ENCODE results near the gene PPP5C.
"Not testable (repeated sequence)": the region's sequence is repeated elsewhere in the genome, so short reads cannot be mapped to it uniquely, and the experiment has no call there.

Gene PPP5C

GRCh38 chr19:46372901-46373490, 26.1 kb downstream of the PPP5C start:
- H3K27me3 ChIP-seq (ENCODE audit: control insufficient read depth, insufficient read depth, low read length), result no peaks in the 10 kb centered on the region
- H3K4me1 ChIP-seq (ENCODE audit: control insufficient read depth, insufficient read depth, low read length), result peaks cover 31% of the 10 kb centered on the region
- no peak overlapping the region for H3K4me3 ChIP-seq (ENCODE audit: low read length)
- peaks cover 6% of the 10 kb centered on the region for H3K36me3 ChIP-seq (ENCODE audit: control insufficient read depth, insufficient read depth, low read length)
- H3K9ac ChIP-seq (ENCODE audit: low read length), result no peak overlapping the region
- H3K9me3 ChIP-seq (ENCODE audit: control insufficient read depth, low read length), result no peaks in the 10 kb centered on the region

GRCh38 chr19:46373491-46374359, 26.8 kb downstream of the PPP5C start:
- Histone ChIP-seq H3K9me3 (ENCODE audit: control insufficient read depth, low read length) (no peaks in the 10 kb centered on the region), H3K9ac (ENCODE audit: low read length) (no peak overlapping the region)

GRCh38 chr19:46374536-46375475, 27.9 kb downstream of the PPP5C start:
- H3K4me1 ChIP-seq (ENCODE audit: control insufficient read depth, insufficient read depth, low read length), result peaks cover 31% of the 10 kb centered on the region
- H3K4me3 ChIP-seq (ENCODE audit: low read length), result no peak overlapping the region
- H3K9ac ChIP-seq (ENCODE audit: low read length), result no peak overlapping the region
- peaks cover 6% of the 10 kb centered on the region for H3K36me3 ChIP-seq (ENCODE audit: control insufficient read depth, insufficient read depth, low read length)
- H3K27me3 ChIP-seq (ENCODE audit: control insufficient read depth, insufficient read depth, low read length), result no peaks in the 10 kb centered on the region
- H3K9me3 ChIP-seq (ENCODE audit: control insufficient read depth, low read length), result no peaks in the 10 kb centered on the region

More at GRCh38 chr19:46373491-46374359, 26.8 kb downstream of the PPP5C start:
- H3K27me3 ChIP-seq (ENCODE audit: control insufficient read depth, insufficient read depth, low read length), result no peaks in the 10 kb centered on the region
- H3K4me1 ChIP-seq (ENCODE audit: control insufficient read depth, insufficient read depth, low read length), result peaks cover 31% of the 10 kb centered on the region
- no peak overlapping the region for H3K4me3 ChIP-seq (ENCODE audit: low read length)
- peaks cover 6% of the 10 kb centered on the region for H3K36me3 ChIP-seq (ENCODE audit: control insufficient read depth, insufficient read depth, low read length)

- not testable (repeated sequence) for H3K27me3 ChIP-seq (ENCODE audit: control insufficient read depth, insufficient read depth, low read length); H3K36me3 ChIP-seq (ENCODE audit: control insufficient read depth, insufficient read depth, low read length); H3K9me3 ChIP-seq (ENCODE audit: control insufficient read depth, low read length); H3K4me3 ChIP-seq (ENCODE audit: low read length); H3K9ac ChIP-seq (ENCODE audit: low read length)
- peaks cover 31% of the 10 kb centered on the region for H3K4me1 ChIP-seq (ENCODE audit: control insufficient read depth, insufficient read depth, low read length)
Measured at GRCh38 chr19:46375476-46376067, 28.7 kb downstream of the PPP5C start.

GRCh38 chr19:46376241-46377153, 29.6 kb downstream of the PPP5C start:
- Histone ChIP-seq H3K27me3 (ENCODE audit: control insufficient read depth, insufficient read depth, low read length) (no peaks in the 10 kb centered on the region), H3K9ac (ENCODE audit: low read length) (no peak overlapping the region), H3K4me3 (ENCODE audit: low read length) (no peak overlapping the region), H3K4me1 (ENCODE audit: control insufficient read depth, insufficient read depth, low read length) (peaks cover 27% of the 10 kb centered on the region), H3K36me3 (ENCODE audit: control insufficient read depth, insufficient read depth, low read length) (peaks cover 6% of the 10 kb centered on the region), H3K9me3 (ENCODE audit: control insufficient read depth, low read length) (no peaks in the 10 kb centered on the region)

- no peak overlapping the region for H3K4me3 ChIP-seq (ENCODE audit: low read length)
- H3K4me1 ChIP-seq (ENCODE audit: control insufficient read depth, insufficient read depth, low read length), result peaks cover 14% of the 10 kb centered on the region
- H3K27me3 ChIP-seq (ENCODE audit: control insufficient read depth, insufficient read depth, low read length), result no peaks in the 10 kb centered on the region
- H3K9me3 ChIP-seq (ENCODE audit: control insufficient read depth, low read length), result no peaks in the 10 kb centered on the region
- no peak overlapping the region for H3K9ac ChIP-seq (ENCODE audit: low read length)
- peaks cover 6% of the 10 kb centered on the region for H3K36me3 ChIP-seq (ENCODE audit: control insufficient read depth, insufficient read depth, low read length)
Measured at GRCh38 chr19:46378268-46378667, 31.4 kb downstream of the PPP5C start.

- no peak overlapping the region for H3K9ac ChIP-seq (ENCODE audit: low read length)
- no peaks in the 10 kb centered on the region for H3K27me3 ChIP-seq (ENCODE audit: control insufficient read depth, insufficient read depth, low read length)
- H3K4me1 ChIP-seq (ENCODE audit: control insufficient read depth, insufficient read depth, low read length), result no peaks in the 10 kb centered on the region
- H3K9me3 ChIP-seq (ENCODE audit: control insufficient read depth, low read length), result no peaks in the 10 kb centered on the region
- peaks cover 6% of the 10 kb centered on the region for H3K36me3 ChIP-seq (ENCODE audit: control insufficient read depth, insufficient read depth, low read length)
- H3K4me3 ChIP-seq (ENCODE audit: low read length), result no peak overlapping the region
Measured at GRCh38 chr19:46380690-46381089, 33.8 kb downstream of the PPP5C start.

- H3K9ac ChIP-seq (ENCODE audit: low read length), result no peak overlapping the region
- no peaks in the 10 kb centered on the region for H3K4me1 ChIP-seq (ENCODE audit: control insufficient read depth, insufficient read depth, low read length)
- H3K9me3 ChIP-seq (ENCODE audit: control insufficient read depth, low read length), result no peaks in the 10 kb centered on the region
- no peaks in the 10 kb centered on the region for H3K27me3 ChIP-seq (ENCODE audit: control insufficient read depth, insufficient read depth, low read length)
- H3K36me3 ChIP-seq (ENCODE audit: control insufficient read depth, insufficient read depth, low read length), result peaks cover 6% of the 10 kb centered on the region
- H3K4me3 ChIP-seq (ENCODE audit: low read length), result no peak overlapping the region
Measured at GRCh38 chr19:46381346-46381745, 34.5 kb downstream of the PPP5C start.

GRCh38 chr19:46381756-46382345, 35.0 kb downstream of the PPP5C start:
- Histone ChIP-seq H3K36me3 (ENCODE audit: control insufficient read depth, insufficient read depth, low read length) (peaks cover 6% of the 10 kb centered on the region), H3K4me1 (ENCODE audit: control insufficient read depth, insufficient read depth, low read length) (no peaks in the 10 kb centered on the region), H3K4me3 (ENCODE audit: low read length) (no peak overlapping the region), H3K27me3 (ENCODE audit: control insufficient read depth, insufficient read depth, low read length) (no peaks in the 10 kb centered on the region), H3K9ac (ENCODE audit: low read length) (no peak overlapping the region), H3K9me3 (ENCODE audit: control insufficient read depth, low read length) (no peaks in the 10 kb centered on the region)

- no peaks in the 10 kb centered on the region for H3K36me3 ChIP-seq (ENCODE audit: control insufficient read depth, insufficient read depth, low read length)
Measured at GRCh38 chr19:46383171-46383815, 36.4 kb downstream of the PPP5C start.

More at GRCh38 chr19:46383171-46383815, 36.4 kb downstream of the PPP5C start:
- Histone ChIP-seq H3K27me3 (ENCODE audit: control insufficient read depth, insufficient read depth, low read length) (no peaks in the 10 kb centered on the region), H3K4me3 (ENCODE audit: low read length) (no peak overlapping the region), H3K9ac (ENCODE audit: low read length) (no peak overlapping the region), H3K9me3 (ENCODE audit: control insufficient read depth, low read length) (no peaks in the 10 kb centered on the region), H3K4me1 (ENCODE audit: control insufficient read depth, insufficient read depth, low read length) (no peaks in the 10 kb centered on the region)
